GM19324 (cell line): ENCODE measurements around the gene KLHL29.
"Not testable (repeated sequence)": the region's sequence is repeated elsewhere in the genome, so short reads cannot be mapped to it uniquely, and the experiment has no call there.

Source experiments
- ATAC-seq: cut with Tn5 transposase; IDR thresholded peaks from one replicate; pipeline ENCODE4 v1.9.1; 2021; ENCODE audit warnings: mild to moderate bottlenecking, moderate library complexity; ENCODE audit not compliant: unreplicated experiment, low FRiP score

The KLHL29 gene

DNA sequence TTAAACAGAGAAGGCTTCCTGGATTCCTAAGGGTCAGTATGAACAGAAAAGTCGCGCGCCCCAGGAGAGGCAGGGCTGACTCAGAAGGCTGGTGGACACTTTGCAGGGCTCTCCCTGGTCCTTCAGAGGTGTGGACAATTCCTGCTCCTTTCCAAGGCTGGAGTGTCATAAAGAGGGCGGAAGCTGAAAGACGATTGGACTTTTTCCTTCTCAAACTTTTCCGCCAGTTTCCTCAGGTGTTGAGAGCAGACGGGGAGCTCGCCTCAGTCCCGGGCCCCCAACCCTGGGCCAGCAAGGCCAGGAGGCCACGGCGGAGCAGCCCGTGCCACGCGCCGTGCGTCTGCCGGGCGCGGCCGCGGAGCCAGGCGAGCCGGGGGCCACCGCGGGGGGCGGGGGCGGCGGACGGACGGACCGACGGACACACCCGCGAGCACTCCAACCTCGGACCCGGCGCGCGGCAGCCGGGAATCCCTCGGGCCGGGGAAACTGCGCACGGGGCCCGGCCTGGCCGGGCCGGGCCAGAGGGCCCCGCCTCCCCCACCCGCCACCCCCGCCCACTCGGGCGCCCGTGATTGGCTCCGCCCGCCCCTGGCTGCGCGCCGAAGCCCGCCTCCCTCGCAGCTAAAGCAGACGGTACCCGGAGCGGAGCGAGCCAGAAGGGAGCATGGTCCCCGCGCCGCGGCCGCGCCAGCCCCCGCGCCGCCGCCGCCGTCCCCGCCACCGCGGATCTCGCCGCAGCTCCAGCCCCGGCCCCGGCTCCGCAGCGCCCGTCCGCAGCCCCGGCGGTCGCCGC is at the start of gene KLHL29:
Gene KLHL29 (plus strand): TSS at position 629 of the 793 bp plus-strand sequence. CDS start 177,018 bp downstream, outside the sequence.
- ATAC-seq, result peak; percentile 70

DNA sequence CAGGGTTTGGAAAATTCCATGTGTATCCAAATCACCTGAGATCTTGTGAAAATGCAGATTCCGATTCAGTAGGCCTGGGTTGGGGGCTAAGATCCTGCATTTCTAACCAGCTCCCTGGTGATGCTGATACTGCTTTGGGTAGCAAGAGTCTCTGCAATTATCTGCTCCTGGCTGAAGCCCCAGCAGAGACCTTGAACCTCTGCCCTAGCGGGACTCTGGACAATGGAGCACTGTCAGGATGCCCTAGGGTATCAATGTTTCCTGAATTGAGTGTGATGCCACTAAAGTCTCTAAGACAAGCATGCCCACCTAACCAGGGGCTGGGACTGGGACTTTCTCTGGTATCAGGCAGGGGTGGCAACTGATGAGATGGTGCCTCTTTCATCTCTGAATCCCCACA is 49.4 kb upstream of the KLHL29 start:
- no peak for ATAC-seq

DNA sequence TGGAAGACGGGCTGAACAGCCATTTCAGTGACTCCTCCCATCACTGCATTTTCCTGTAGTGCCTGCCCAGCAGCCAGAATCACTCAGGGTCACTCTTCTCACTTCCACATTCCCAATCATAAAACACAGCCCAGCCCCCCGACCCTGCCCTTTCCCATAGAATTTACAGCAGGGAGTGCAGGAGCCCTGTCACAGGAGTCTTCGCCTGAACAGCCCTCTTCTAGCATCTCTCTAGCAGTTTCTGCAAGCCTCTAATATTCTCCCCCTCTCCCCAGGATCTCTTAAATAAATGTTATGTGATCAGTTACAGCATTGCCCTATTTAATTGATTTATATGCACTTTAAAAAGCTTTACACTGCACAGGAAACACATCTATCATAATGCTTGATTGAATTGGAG is 42.9 kb upstream of the KLHL29 start:
- ATAC-seq, result no peak

DNA sequence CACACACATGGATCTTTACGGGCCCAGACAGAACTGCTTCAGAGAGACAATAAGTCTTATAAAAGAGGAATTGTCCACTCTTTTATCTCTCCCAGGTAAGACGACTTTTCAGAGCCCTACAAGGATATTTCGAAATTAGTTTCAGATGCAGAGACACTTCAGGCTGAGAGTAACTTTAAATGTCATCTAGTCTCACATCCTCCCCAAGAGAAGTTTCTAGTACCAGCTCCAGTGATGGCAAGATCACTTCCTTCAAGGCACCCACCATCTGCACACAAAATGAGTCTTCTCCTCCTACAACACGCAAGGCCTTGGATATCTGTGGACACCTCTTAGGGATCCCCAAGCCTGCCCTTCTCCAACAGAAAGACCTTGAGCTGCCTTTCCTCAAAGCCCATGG is 39.0 kb upstream of the KLHL29 start:
- ATAC-seq, result no peak

DNA sequence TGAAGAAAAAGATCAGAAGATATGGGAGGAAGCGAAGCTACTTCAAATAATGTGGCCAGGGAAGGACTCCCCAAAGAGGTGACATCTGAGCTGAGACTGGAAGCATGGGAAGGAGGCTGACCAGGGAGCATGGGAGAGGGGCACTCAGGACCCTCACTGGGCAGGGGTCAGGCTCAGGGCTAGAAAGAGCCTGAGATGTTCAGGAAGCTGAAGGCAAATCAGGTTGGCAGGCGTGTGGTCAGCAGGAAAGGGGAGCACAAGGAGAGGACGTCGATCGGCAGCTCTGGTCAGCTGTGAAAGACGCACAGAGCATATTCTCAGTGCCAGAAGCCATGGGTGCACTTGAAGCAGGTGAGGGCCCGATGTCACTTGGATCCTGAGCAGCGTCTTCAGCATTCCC is 38.2 kb upstream of the KLHL29 start:
- no peak for ATAC-seq

DNA sequence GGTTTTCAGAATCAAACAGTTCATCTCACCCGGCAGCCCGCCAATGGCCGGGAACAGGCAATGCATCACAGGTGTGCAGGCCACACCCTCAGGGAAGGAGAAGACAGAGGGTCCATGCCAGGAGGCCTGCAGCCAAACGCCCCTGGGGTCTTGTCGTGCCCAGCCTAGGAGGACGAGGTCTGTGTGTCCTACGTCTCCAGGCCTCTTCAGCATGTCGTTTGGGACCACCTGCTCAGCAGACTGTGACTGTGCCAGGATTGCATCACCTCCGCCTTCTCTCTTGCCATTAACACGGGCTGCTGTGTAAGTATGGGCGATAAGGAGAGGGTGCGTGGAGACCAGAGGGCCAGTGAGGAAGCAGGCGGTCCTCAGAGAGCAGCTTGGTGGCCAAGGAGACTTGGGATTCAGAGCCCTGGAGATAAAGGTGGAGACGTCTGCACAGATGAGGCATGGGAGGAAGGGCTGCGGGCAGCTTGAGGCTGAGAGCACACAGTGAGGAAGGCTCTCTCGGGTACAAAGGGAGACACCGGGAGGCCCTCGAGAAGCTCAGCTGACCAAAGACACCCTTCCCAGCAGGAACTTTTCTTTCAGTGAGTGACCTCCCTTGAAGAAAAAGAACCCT is 37.4 kb upstream of the KLHL29 start:
- ATAC-seq, result no peak

DNA sequence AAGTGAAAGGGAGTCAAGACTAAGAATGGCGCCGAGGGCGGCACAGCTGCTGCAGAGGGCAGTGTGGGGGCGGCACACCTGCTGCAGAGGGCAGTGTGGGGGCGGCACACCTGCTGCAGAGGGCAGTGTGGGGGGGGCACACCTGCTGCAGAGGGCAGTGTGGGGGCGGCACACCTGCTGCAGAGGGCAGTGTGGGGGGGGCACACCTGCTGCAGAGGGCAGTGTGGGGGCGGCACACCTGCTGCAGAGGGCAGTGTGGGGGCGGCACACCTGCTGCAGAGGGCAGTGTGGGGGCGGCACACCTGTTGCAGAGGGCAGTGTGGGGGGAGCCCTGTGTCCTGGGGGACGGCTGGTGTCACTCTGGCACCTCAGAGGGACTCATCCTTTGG is 36.9 kb upstream of the KLHL29 start:
- ATAC-seq, result not testable (repeated sequence)

DNA sequence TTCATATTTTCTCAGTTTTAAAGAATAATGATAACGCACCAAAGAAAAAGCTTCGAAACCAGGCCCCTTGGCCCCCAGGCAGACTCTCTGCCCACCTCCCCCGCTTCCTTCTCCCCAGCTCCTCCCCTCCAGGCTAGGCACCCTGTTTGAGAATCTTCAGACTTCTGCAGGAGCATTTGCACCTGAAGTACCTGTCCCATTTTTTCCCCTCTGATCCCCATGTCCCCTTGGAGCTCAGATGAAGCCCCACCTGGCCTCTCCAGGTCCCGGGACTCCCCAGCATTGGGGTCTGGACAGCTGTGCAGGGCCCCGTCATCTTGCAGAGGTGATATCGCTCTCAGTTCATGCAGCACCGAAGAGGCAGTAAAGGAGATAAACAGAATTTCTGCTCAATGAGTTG is 35.5 kb upstream of the KLHL29 start:
- ATAC-seq, result no peak

DNA sequence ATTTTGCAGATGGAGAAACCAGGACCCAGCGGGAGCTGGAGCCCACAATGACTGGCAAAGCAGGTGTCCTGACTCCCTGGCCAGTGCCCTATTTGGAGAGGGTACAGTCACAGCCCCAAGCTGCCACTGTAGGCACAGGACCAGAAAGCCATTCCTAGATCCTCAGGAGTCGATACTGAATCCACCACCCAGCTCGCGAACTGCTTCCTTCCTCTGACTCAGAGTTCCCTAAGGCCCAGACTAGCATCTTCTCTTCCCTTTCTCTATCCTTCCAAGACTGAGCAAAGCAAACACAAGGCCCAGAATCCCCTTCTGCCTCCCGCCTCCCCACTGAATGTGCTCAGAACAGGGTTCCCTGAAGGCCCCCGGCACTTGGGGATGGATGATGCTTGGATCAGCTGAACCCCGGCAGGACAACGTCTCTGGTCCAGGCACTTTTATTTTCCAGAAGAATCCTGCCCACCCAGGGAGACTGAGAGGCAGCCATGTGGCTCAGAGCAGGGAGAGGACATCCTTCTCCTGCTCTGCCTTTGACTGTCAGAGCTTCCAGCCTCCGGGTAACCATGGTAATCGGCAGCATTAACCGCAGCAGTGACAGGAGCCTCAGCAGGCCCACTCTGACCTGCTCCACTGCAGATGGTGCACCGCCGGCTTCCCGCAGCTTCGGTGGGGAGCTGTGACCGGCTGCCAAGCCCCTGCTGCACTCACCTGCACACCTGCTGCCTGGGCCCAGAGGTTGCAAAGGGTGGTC is 34.8 kb upstream of the KLHL29 start:
- no peak for ATAC-seq

DNA sequence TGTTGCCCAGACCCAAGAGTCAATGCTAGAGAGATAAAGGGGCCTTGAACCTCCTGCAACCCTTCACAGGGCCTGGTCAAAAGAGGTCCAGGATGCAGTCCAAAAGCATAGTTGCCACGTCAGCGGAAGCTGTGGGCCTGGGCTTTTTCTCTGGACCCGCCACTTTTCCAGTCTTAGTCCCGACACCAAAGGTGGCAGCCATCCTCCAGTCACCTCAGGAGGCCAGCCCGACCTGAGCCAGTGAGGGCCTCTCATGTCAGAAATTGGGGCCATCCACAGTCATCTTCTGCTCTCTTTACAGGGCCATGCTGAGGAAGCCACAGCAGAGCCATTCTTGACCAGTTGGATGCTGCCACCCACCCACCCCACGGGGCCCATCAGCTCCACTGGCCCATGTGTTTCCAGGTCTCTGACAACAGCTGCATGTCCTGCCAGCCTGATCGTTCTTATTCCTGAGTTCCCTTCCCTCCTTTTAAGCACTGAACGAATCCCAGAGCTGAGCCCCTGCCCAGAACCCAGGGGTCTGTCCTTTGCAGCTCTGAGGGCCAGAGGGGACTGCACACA is 34.1 kb upstream of the KLHL29 start:
- no peak for ATAC-seq

DNA sequence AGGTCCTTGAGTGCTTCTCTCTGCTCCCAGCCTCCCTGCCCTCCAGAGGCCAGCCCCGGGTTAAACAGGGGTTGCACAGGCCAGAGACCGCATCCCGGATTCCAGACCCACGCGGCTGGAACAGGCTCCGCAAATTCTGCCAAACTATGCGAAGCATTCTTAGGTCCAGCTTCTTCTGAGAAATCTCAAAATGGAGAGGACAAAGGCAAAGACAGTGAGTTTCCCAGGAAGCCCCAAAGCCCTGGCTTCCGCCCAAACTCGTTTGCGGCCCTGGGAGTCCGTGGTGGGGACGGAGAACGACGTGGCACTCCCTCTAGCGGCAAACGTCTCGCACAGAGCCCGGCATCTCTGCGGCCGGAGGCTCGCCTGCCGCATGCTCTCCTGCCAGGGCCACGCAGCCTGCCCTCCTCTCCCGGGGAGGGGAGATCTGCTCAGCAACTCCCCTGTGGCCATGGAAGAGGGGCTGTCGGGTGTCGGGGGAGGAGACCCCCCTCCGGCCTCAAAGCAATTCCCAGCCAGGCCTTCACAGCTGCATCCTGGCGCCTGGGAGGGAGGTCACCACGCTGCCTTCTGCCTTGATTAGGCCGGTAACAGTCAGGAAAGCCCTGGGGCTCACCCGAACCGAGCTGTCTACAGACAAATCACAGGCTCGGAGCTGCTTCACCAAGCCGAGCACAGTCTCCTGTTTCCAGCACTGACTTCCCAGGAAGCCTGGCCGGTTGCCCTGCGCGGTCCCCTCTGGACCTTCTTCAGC is 33.4 kb upstream of the KLHL29 start:
- ATAC-seq, result peak; percentile 81

DNA sequence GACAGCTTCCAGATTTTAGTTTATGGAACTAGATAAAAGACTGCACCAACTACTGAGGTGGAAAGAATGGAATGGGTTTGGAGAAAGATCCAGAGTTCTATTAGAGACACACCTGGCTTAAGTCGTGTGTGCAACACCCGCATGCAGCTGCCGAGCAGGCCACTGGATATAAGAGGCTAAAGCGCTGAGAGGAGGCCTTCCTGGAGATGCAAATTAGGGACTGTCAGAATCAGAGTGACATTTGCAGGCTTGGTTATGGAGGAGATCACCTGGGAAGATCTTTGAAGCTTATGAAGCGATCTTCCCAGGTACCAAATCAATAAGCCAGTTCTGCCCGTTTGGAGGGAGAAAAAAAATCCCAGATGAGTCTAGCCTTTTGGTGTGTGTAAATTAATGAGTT is 30.4 kb upstream of the KLHL29 start:
- peak; percentile 74 for ATAC-seq

DNA sequence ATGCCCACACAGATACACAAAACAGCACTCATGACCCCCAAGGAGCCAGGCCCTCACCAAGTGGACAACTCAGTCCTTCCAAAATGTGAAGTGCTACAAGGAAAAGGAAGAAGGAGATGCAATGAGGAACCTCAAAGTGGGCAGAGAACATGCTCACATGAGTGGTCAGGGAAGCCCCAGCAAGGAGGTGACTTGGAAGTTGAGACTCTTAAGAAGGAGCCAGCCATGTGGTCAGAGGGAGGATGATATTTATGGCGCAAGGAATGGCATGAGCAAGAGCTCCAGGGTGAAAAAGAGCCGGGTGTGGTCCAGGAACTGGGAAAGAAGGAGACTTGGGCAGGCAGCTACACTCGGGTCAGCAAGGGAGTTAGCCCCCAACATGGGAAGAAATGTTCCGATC is 30.0 kb upstream of the KLHL29 start:
- ATAC-seq, result no peak

DNA sequence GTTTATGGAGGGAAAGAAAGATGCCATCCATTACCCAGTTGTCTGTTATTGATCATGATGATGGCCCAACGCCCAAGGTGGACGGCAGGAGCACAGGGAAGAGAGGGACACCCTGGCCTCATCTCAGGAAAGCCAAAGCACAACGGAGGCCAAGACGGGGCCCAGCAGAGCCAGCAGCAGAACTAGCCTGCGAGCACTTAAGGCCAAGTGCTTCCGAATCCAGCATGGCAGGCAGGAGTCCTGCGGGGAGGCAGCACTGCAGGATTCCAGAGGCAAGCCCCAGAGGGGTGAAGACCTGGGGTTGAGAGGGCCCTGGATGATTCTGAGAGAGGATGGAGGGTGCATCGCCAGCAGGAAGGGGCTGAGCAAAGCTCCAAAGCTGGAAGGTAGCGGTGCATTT is 28.3 kb upstream of the KLHL29 start:
- no peak for ATAC-seq

DNA sequence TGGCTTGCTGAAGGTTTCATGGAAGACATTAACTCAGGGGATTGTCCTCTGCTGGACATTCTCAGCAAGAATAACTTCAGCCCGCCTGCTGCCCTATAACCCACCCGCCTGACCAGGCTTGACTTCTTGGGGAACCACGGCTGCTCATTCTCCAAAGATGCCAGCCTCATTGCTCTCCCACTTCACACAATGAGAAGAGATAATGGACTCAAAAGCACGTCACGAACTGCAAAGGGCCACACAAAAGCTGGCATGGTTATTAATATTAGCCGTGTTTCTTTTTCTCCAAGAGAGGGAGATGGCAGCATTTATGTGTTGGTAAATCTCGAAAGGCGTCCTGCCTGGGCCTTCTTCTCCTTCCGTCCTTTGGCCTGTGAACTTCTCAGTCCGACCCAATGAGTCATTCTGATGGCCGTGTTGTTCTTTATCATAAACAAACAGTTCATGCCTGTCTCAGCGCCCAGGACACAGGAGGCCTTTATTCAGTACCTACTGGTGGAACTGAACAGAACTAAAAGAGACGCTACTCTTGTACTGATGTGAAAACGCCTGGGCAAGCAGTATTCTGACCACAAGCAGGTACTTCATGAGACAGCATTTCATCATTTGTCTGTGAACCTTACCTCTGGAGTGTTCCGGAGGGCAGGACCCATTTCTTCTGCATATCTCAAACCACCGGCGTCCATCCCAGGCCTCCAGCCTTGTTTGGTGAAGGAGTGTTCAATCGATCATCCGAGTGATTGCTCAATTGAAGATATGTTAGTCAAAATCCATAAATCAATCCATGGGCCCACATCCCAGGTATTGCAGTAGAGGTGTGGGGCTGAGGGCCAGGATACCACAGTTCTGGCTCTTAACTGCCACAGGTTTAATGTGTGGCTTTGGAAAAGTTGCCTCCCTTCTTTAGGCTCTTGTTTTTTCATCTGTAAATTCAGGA is 25.1 kb upstream of the KLHL29 start:
- ATAC-seq, result no peak

DNA sequence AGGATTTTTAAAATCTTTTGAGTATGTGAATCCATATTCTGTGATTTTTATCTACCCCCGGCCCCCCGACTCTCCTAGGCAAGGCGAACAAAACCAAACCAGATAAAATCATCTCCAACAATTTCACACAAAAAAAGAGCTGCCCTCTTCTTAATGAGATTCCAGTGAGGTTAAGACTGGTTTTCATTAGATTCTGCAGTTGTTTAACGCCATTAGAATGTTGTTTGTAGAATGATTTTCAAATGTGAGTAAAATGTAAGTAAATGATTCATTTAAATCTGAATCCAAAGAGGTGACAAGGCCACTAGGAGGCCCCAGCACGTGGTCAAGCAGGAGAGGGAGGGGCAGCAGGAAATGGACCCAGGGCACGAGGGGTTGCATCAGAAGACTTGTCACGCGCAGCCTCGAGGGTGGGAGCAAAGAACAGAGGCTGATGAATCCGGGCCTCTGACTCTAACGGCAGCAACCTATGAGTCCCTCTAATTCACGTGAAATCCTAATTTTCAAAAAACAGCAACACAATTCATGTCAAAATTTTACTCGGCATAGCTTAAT is 24.3 kb upstream of the KLHL29 start:
- no peak for ATAC-seq

DNA sequence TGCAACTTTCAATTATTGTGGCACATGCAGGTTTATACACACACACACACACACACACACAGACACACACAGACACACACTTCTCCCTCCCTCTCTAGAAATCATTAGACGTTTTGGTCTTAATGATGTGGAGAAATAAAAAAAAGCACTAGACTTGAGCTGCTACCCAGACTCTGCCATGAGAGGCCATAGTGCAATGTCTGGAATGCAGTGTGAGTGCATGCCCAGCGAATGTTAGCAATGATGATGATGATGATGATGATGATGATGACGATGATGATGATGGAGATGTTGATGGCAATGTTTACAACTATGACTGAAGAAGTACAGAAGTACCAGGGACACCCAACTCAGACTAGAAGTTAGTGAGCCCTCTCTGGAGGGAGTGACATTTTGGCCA is 23.8 kb upstream of the KLHL29 start:
- no peak for ATAC-seq

DNA sequence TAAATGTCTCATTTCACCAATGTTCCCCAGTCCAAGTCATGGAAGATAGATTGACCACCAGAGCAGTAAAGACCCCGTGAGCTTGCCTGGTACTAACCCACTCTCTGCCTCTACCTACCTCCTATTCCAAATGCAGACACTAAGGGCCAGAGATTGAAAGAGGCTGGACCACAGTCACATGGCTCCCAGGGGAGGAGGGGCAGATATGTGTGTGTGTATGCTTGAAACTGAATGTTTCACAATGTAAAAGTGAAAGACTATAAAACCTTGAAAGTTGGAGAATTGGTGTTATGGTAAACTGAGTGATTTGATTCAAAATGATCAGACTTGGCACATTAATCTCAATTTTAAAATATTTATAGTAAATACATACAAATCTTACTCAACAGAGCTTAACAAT is 21.7 kb upstream of the KLHL29 start:
- ATAC-seq, result no peak

DNA sequence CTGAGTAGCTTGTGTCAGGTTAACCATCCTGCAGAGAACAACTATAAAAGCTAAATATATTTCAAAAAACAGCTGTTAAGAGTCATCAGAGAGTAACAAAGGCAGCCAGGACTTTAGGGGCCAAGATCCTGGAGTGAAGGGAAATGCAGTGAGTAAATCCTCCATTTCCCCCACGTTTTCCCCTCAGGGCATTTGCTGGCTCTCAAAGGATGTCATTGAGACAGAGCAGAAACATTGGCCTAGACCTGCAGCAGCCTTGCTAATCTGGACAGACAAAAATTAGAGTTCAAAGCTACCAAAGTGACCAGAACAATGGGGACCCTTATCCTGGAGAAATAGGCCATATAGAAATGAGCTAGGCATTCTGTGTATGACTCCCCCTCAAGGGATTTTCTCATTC is 21.1 kb upstream of the KLHL29 start:
- no peak for ATAC-seq
